ENCODE results near the gene FOXP2.

GRCh38 chr7:114522081-114522480 is 107.5 kb downstream of the FOXP2 start:
- TF ChIP-seq POLR2AphosphoS5 (IDR thresholded peaks at IDR 0.05) (no peak), POLR2A (IDR thresholded peaks at IDR 0.05) (no peak), CTCF (IDR thresholded peaks at IDR 0.05) (no peak)

Data from sigmoid colon (tissue), 4 donors.